ENCODE results near the gene TCEA2.
"Not testable (repeated sequence)": the region's sequence is repeated elsewhere in the genome, so short reads cannot be mapped to it uniquely, and the experiment has no call there.

The TCEA2 gene

GRCh38 chr20:64080013-64080812 lies 17.2 kb downstream of the TCEA2 start, which contains the start of gene OPRL1:
Gene OPRL1 (plus strand): TSS chr20:64080082. CDS start chr20:64092721, 12,639 bp downstream.
- no peak for DNase-seq

GRCh38 chr20:64080813-64081623 lies 18.0 kb downstream of the TCEA2 start:
- no peak for DNase-seq

- DNase-seq: no peak
Measured at GRCh38 chr20:64081624-64081964, 18.6 kb downstream of the TCEA2 start.

GRCh38 chr20:64082126-64082731 lies 19.2 kb downstream of the TCEA2 start:
- DNase-seq: no peak

GRCh38 chr20:64082820-64083377 lies 19.9 kb downstream of the TCEA2 start:
- DNase-seq: no peak

GRCh38 chr20:64083378-64083803 lies 20.4 kb downstream of the TCEA2 start:
- DNase-seq: peak; percentile 85

GRCh38 chr20:64083804-64084684 lies 21.0 kb downstream of the TCEA2 start, which contains the start of gene LKAAEAR1:
Gene LKAAEAR1 (minus strand): TSS chr20:64084398. CDS start chr20:64084219, 179 bp downstream.
- DNase-seq: no peak

GRCh38 chr20:64084685-64085152 lies 21.7 kb downstream of the TCEA2 start:
- DNase-seq: no peak

GRCh38 chr20:64086801-64087200 lies 23.8 kb downstream of the TCEA2 start:
- no peak for DNase-seq

- not testable (repeated sequence) for DNase-seq
Measured at GRCh38 chr20:64087226-64087825, 24.3 kb downstream of the TCEA2 start.

- DNase-seq: not testable (repeated sequence)
Measured at GRCh38 chr20:64088586-64088985, 25.6 kb downstream of the TCEA2 start.

GRCh38 chr20:64090165-64090564 lies 27.2 kb downstream of the TCEA2 start:
- DNase-seq: no peak

GRCh38 chr20:64091340-64091739 lies 28.3 kb downstream of the TCEA2 start:
- DNase-seq: no peak

GRCh38 chr20:64091770-64092169 lies 28.8 kb downstream of the TCEA2 start:
- no peak for DNase-seq

- no peak for DNase-seq
Measured at GRCh38 chr20:64092258-64093012, 29.4 kb downstream of the TCEA2 start.

- DNase-seq: no peak
Measured at GRCh38 chr20:64093013-64093503, 30.1 kb downstream of the TCEA2 start.

GRCh38 chr20:64095455-64095854 lies 32.5 kb downstream of the TCEA2 start:
- no peak for DNase-seq

- DNase-seq: no peak
Measured at GRCh38 chr20:64095927-64096326, 32.9 kb downstream of the TCEA2 start.

GRCh38 chr20:64096535-64096934 lies 33.5 kb downstream of the TCEA2 start:
- no peak for DNase-seq

GRCh38 chr20:64098471-64099013 lies 35.5 kb downstream of the TCEA2 start:
- DNase-seq: no peak

Measured in right hindlimb (tissue), 1 donor.